MM.1S (cell line): ENCODE results near the gene ASCL2.

Source experiments
- DNase-seq: peaks from one replicate; pipeline ENCODE4 v3.0.0-alpha.2; 2015
- H2AFZ ChIP-seq: fragments of 300-600 bp; sonication (generic); 2 replicates; pipeline ENCODE4 v1.6.0; 2016; ENCODE audit warnings: antibody characterized with exemption, low read length
- H3F3A ChIP-seq: fragments of 300-600 bp; sonication (generic); 2 replicates; pipeline ENCODE4 v1.6.1; 2016; ENCODE audit warnings: mild to moderate bottlenecking, antibody characterized with exemption, low read length, moderate library complexity, mixed read lengths; ENCODE audit not compliant: insufficient read depth
- H3K27ac ChIP-seq: fragments of 300-600 bp; sonication (generic); 2 replicates; pipeline ENCODE4 v1.5.1; 2016; ENCODE audit warnings: mild to moderate bottlenecking, low read length
- H3K27me3 ChIP-seq: fragments of 300-600 bp; sonication (generic); replicated peaks from 2 replicates; pipeline ENCODE4 v1.6.0; 2016; ENCODE audit warnings: low read length; ENCODE audit not compliant: insufficient read depth
- H3K36me3 ChIP-seq: fragments of 300-600 bp; sonication (generic); replicated peaks from 2 replicates; pipeline ENCODE4 v1.6.1; 2016; ENCODE audit warnings: mild to moderate bottlenecking, low read length, mixed read lengths; ENCODE audit not compliant: insufficient read depth
- H3K4me1 ChIP-seq: fragments of 300-600 bp; sonication (generic); 2 replicates; pipeline ENCODE4 v1.6.1; 2016; ENCODE audit warnings: low read length, mixed read lengths
- H3K4me2 ChIP-seq: fragments of 300-600 bp; sonication (generic); 2 replicates; pipeline ENCODE4 v1.6.0; 2016; ENCODE audit warnings: low read depth, low read length
- H3K4me3 ChIP-seq: fragments of 300-600 bp; sonication (generic); 2 replicates; pipeline ENCODE4 v1.5.1; 2016; ENCODE audit warnings: low read length, mixed read lengths
- H3K79me2 ChIP-seq: fragments of 300-600 bp; sonication (generic); 2 replicates; pipeline ENCODE4 v1.6.1; 2016; ENCODE audit warnings: mixed run types, low read length, mixed read lengths
- H3K9ac ChIP-seq: fragments of 300-600 bp; sonication (generic); 2 replicates; pipeline ENCODE4 v1.6.1; 2016; ENCODE audit warnings: low read length, mixed read lengths
- H3K9me2 ChIP-seq: fragments of 300-600 bp; sonication (generic); replicated peaks from 2 replicates; pipeline ENCODE4 v1.6.1; 2016; ENCODE audit warnings: mild to moderate bottlenecking, low read length, mixed read lengths; ENCODE audit not compliant: insufficient read depth
- H3K9me3 ChIP-seq: fragments of 300-600 bp; sonication (generic); replicated peaks from 2 replicates; pipeline ENCODE4 v1.6.1; 2016; ENCODE audit warnings: mild to moderate bottlenecking, low read length, mixed read lengths; ENCODE audit not compliant: insufficient read depth
- H4K20me1 ChIP-seq: fragments of 300-600 bp; sonication (generic); 2 replicates; pipeline ENCODE4 v1.6.1; 2016; ENCODE audit warnings: mild to moderate bottlenecking, low read length, moderate library complexity, mixed read lengths; ENCODE audit not compliant: insufficient read depth
- EZH2 ChIP-seq: fragments of 300-600 bp; sonication (generic); optimal IDR thresholded peaks from 2 replicates; pipeline ENCODE3; 2017; ENCODE audit warnings: low read depth, mild to moderate bottlenecking, antibody characterized with exemption, low read length, mixed read lengths
- EZH2phosphoT487 ChIP-seq: fragments of 300-600 bp; sonication (generic); IDR thresholded peaks from 2 replicates; pipeline ENCODE4 v1.6.1; 2018; ENCODE audit warnings: antibody characterized with exemption, low read length
- TF ChIP-seq, protein P1 (sequence below): fragments of 300-600 bp; sonication (generic); IDR thresholded peaks from 2 replicates; pipeline ENCODE4 v1.5.1; 2016; ENCODE audit warnings: antibody characterized with exemption, low read length, mixed read lengths

ASCL2 gene

DNA sequence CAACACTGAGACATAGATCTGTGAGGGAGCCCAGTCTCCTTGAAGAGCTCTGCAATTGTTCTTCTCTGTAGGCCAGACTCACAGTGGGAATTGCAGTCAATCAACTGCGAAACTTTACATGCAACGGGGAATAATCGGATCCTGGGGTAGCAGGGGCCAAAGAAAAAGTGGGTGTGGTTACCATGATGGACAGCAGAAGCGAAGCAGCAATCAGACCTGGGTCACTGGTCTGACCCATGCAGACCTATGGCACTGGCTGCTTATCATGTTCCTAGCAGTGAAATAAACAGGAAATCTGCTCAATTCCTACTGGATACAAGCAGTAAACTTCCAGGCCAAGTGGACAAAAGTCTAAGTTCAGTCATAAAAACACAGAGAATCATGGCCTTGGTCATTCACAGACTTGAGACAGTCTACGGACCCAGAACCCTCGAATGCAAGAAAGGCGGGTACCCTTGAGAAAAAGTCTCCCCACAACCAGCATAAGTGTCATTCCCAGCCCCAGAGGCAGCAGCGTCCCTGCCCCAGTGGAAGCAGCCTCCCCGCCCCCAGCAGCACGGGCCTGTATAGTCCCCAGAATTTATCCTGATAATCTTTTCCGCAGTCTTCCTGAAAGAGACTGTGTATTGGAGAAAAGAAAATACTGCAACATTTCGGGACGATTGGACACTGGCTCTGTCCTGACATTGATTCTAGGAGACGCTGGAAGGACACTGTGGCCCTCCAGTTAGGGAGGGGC, 34.6 kb downstream of the ASCL2 start:
- H3K9ac ChIP-seq: no peak overlapping the region
- peaks cover 88% of the 10 kb centered on the region for H3K27me3 ChIP-seq
- TF ChIP-seq EZH2 (no peak), EZH2phosphoT487 (no peak)
- TF ChIP-seq, protein P1, sequence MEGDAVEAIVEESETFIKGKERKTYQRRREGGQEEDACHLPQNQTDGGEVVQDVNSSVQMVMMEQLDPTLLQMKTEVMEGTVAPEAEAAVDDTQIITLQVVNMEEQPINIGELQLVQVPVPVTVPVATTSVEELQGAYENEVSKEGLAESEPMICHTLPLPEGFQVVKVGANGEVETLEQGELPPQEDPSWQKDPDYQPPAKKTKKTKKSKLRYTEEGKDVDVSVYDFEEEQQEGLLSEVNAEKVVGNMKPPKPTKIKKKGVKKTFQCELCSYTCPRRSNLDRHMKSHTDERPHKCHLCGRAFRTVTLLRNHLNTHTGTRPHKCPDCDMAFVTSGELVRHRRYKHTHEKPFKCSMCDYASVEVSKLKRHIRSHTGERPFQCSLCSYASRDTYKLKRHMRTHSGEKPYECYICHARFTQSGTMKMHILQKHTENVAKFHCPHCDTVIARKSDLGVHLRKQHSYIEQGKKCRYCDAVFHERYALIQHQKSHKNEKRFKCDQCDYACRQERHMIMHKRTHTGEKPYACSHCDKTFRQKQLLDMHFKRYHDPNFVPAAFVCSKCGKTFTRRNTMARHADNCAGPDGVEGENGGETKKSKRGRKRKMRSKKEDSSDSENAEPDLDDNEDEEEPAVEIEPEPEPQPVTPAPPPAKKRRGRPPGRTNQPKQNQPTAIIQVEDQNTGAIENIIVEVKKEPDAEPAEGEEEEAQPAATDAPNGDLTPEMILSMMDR: no peak
- no peaks in the 10 kb centered on the region for H3K79me2 ChIP-seq
- no peak overlapping the region for H2AFZ ChIP-seq
- no peaks in the 10 kb centered on the region for H3K4me1 ChIP-seq
- DNase-seq: no peak
- no peaks in the 10 kb centered on the region for H3K36me3 ChIP-seq
- no peaks in the 10 kb centered on the region for H3K9me2 ChIP-seq
- H4K20me1 ChIP-seq: no peaks in the 10 kb centered on the region
- no peak overlapping the region for H3K4me2 ChIP-seq
- H3K27ac ChIP-seq: no peak overlapping the region
- no peak overlapping the region for H3K4me3 ChIP-seq
- H3F3A ChIP-seq: no peaks in the 10 kb centered on the region
- no peaks in the 10 kb centered on the region for H3K9me3 ChIP-seq

DNA sequence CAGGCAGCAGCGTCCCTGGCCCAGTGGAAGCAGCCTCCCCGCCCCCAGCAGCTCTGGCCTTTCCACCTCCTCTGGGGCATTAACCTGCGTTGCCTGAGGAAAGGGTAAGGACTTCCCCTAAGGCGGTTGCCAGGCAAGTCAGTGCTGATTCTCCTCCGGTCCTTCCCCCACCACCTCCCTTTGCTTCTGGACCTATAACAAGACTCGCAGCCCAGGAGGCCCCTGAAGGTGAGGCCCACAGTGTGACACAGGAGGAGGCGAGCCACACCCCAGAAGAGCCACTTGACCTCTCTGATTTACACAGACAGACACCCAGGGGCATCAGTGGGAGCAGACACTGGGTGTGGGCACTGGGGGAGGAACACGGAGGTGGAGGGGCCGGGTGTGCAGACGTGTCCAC, 35.4 kb downstream of the ASCL2 start:
- TF ChIP-seq, protein P1: no peak
- TF ChIP-seq EZH2 (no peak), EZH2phosphoT487 (no peak)
- Histone ChIP-seq H2AFZ (no peak overlapping the region), H3K9me2 (no peaks in the 10 kb centered on the region), H3K27ac (no peak overlapping the region), H3K9ac (no peak overlapping the region), H3F3A (no peaks in the 10 kb centered on the region), H4K20me1 (no peaks in the 10 kb centered on the region), H3K9me3 (no peaks in the 10 kb centered on the region), H3K27me3 (peaks cover 88% of the 10 kb centered on the region), H3K4me1 (no peaks in the 10 kb centered on the region), H3K4me2 (no peak overlapping the region), H3K4me3 (no peak overlapping the region), H3K36me3 (no peaks in the 10 kb centered on the region), H3K79me2 (no peaks in the 10 kb centered on the region)
- DNase-seq: no peak

DNA sequence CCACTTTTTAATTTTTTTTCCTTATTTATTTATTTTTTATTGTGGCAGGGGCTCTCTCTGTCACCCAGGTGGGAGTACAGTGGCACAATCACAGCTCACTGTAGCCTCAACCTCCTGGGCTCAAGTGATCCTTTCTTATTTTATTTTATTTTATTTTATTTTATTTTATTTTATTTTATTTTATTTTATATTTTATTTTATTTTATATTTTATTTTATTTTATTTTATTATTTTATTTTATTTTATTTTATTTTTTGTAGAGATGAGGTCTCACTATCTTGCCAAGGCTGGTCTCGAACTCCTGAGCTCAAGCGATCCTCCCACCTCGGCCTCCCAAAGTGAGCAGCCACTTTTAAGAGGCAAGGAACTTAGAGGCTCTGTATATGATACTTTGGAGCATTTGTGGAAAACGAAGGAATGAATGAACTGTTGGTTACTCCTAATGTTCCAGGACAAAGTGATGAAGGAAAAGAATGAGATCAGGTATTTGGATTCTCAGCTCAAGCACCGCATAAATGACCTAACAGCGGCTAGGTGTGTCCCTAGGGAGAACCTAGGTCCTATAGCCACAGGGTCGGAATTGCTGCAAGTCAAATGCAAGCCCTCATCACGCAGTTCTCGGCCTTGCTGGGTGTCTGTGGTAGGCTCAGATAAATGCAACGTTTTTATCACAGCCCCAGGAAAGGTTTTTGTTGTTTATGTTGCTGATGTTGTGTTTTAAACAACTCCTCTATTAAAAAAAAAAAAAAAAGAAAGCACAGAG, 36.5 kb downstream of the ASCL2 start:
- Histone ChIP-seq H2AFZ (no peak overlapping the region), H3F3A (no peaks in the 10 kb centered on the region), H3K4me2 (no peak overlapping the region), H4K20me1 (no peaks in the 10 kb centered on the region), H3K9ac (no peak overlapping the region), H3K9me2 (no peaks in the 10 kb centered on the region), H3K9me3 (no peaks in the 10 kb centered on the region), H3K27ac (no peak overlapping the region), H3K4me1 (no peaks in the 10 kb centered on the region), H3K27me3 (peaks cover 91% of the 10 kb centered on the region), H3K36me3 (no peaks in the 10 kb centered on the region), H3K79me2 (no peaks in the 10 kb centered on the region), H3K4me3 (no peak overlapping the region)
- TF ChIP-seq, protein P1: no peak
- TF ChIP-seq EZH2: no peak
- TF ChIP-seq EZH2phosphoT487: no peak
- no peak for DNase-seq
